Gastroesophageal sphincter (tissue), 3 donors: ENCODE measurements around the gene TNS3.

Source experiments
- CTCF ChIP-seq, 4 experiments: fragments of 200-600 bp in 2 of 4; fragments of 450-650 bp in 2 of 4; sonication (generic) in 1 of 4; IDR thresholded peaks; one replicate each; pipeline ENCODE4 v1.5.1; 2017 to 2019; ENCODE audit warnings: antibody characterized with exemption in 4 of 4, mild to moderate bottlenecking in 2 of 4, moderate library complexity in 2 of 4
- POLR2A ChIP-seq, 2 donors: fragments of 450-650 bp; IDR thresholded peaks; one replicate each; pipeline ENCODE4 v1.6.1; 2017; ENCODE audit warnings: antibody characterized with exemption in 2 of 2, mild to moderate bottlenecking in 2 of 2, moderate library complexity in 1 of 2
- POLR2AphosphoS5 ChIP-seq: sonication (generic); formaldehyde crosslinking; IDR thresholded peaks from one replicate; pipeline ENCODE4 v1.6.1; 2017; ENCODE audit warnings: antibody characterized with exemption

DNA sequence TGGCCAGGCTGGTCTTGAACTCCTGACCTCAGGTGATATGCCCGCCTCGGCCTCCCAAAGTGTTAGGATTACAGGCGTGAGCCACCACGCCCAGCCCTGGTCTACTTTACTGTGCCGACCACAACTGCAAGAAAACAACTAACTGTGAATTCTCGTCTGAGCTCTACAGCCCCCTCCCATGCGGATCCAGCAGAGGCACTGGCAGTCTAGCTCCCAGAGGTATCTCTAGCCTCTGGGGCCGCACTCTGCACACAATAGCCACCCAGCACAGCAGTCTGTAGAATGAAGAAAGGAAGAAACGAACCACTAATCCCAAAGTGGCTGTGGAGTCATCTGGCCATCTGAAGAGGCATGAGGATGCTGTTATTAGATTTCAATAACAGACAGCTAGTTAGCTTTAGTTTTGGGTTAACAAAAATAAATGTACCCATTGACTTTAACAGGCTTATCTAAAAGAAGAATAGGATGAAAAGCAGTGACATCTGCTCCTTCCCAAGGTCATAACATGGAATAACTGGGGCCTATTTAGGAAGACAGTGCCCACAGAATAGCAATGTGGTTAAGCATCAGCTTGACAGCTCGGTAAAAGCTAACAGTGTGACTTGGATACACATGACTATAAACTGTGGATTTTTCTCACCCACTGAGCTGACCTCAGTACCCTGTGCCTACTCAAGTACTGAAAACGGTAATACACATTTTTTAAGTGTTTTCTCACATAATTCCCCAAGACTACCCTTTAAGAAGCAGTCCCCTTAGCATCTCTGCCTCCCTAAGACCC is 131.9 kb downstream of the TNS3 start:
- no peak for TF ChIP-seq POLR2AphosphoS5
- TF ChIP-seq CTCF (IDR thresholded peaks at IDR 0.05), result no peak
- TF ChIP-seq POLR2A (IDR thresholded peaks at IDR 0.05), result no peak
